Body of pancreas (tissue), 4 donors: ENCODE measurements around the gene CD82. TPM values are rescaled to one million over a fixed set of nuclear protein-coding genes. Genes with fewer than 3 reads are reported as not detected.
A peak's percentile ranks its signal among the peaks of the same experiment; 100 is the strongest.

Source experiments
- ATAC-seq: fragments of 150-250 bp; one replicate; pipeline ENCODE4 v1.9.1; 2016
- DNase-seq, 4 donors: peaks; one replicate each; pipeline ENCODE4 v3.0.0-alpha.2; 2019
- H3K27ac ChIP-seq, 4 donors: fragments of 200-600 bp; sonication (generic); 1 replicate in 3 of 4; 2 replicates in 1 of 4; pipeline versions ENCODE4 v1.5.1 to v1.6.1; 2016 to 2019; ENCODE audit warnings: mild to moderate bottlenecking in 1 of 4, mixed read lengths in 1 of 4, moderate library complexity in 1 of 4
- H3K27me3 ChIP-seq, 2 donors: fragments of 200-600 bp; sonication (generic); one replicate each; pipeline ENCODE4 v1.6.0; 2016; ENCODE audit warnings: mild to moderate bottlenecking in 1 of 2
- H3K36me3 ChIP-seq, 2 donors: fragments of 200-600 bp; sonication (generic); replicated peaks in 1 of 2; 2 replicates each; pipeline ENCODE4 v1.5.1; 2016; ENCODE audit warnings: low read depth in 2 of 2; ENCODE audit not compliant: insufficient read depth in 1 of 2
- H3K4me1 ChIP-seq: fragments of 200-600 bp; sonication (generic); one replicate; pipeline ENCODE4 v1.6.0; 2016
- H3K4me3 ChIP-seq, 2 donors: fragments of 200-600 bp; sonication (generic); 1 replicate in 1 of 2; 2 replicates in 1 of 2; pipeline ENCODE4 v1.5.1; 2016 to 2019
- H3K9me3 ChIP-seq, 3 donors: fragments of 200-600 bp; sonication (generic); 1 replicate in 2 of 3; 2 replicates in 1 of 3; pipeline ENCODE4 v1.5.1; 2016
- CTCF ChIP-seq, 7 experiments: fragments of 450-650 bp in 4 of 7; fragments of 200-600 bp in 3 of 7; sonication (generic) in 3 of 7; IDR thresholded peaks; one replicate each; pipeline ENCODE4 v1.5.1; 2016 to 2019; ENCODE audit warnings: antibody characterized with exemption in 7 of 7
- POLR2A ChIP-seq, 3 donors: fragments of 450-650 bp; IDR thresholded peaks; one replicate each; pipeline ENCODE4 v1.6.1; 2016; ENCODE audit warnings: antibody characterized with exemption in 3 of 3, mild to moderate bottlenecking in 2 of 3
- WGBS, 2 donors: methylation state at CpG; one replicate each; pipeline ENCODE4 v1.1.5; 2017; 5-methylcytosine and 5-hydroxymethylcytosine counted together
- intact Hi-C: fragments of 100-400 bp; cut with DNase I; formaldehyde crosslinking; loops from one replicate; pipeline ENCODE4 v1.15.1; 2023
- total RNA-seq, 2 donors: library from RNA; depleted of rRNA; stranded (reverse); fragments of >200 nt; gene quantifications; one replicate each; pipeline ENCODE4 v1.1.0, GENCODE V29; 2016

CD82 gene
- total RNA-seq, 2 donors from 2014 or later = 11.4 to 13.5 TPM

- no peak for DNase-seq
- TF ChIP-seq POLR2A (IDR thresholded peaks at IDR 0.05) (no peak), CTCF (IDR thresholded peaks at IDR 0.05) (no peak)
- Histone ChIP-seq H3K9me3 (no peaks in the 10 kb centered on the region), H3K27ac (no peak overlapping the region), H3K27me3 (no peaks in the 10 kb centered on the region), H3K4me3 (no peak overlapping the region), H3K4me1 (peaks cover 49% of the 10 kb centered on the region), H3K36me3 (no peaks in the 10 kb centered on the region)
- no peak for ATAC-seq
- 85 to 86% methylated on average over 4 of the region's 4 CpGs for WGBS, 2 donors
- intact Hi-C loops = no loop called here
Measured at GRCh38 chr11:44567876-44568256, 2.4 kb downstream of the CD82 start.

GRCh38 chr11:44568331-44568657, 2.8 kb downstream of the CD82 start:
- Histone ChIP-seq H3K27me3 (no peaks in the 10 kb centered on the region), H3K9me3 (no peaks in the 10 kb centered on the region), H3K4me3 (no peak overlapping the region), H3K27ac (peak overlapping the region in 2 of 4 donors; percentile 58 to 65), H3K36me3 (no peaks in the 10 kb centered on the region), H3K4me1 (peaks cover 54% of the 10 kb centered on the region)
- intact Hi-C loops = no loop called here
- no peak for ATAC-seq
- no peak for DNase-seq
- 94 to 95% methylated on average over 4 of the region's 4 CpGs for whole genome bisulfite sequencing, 2 donors
- TF ChIP-seq CTCF (IDR thresholded peaks at IDR 0.05) = no peak
- TF ChIP-seq POLR2A (IDR thresholded peaks at IDR 0.05) = no peak

- no peaks in the 10 kb centered on the region for H3K27me3 ChIP-seq
- ATAC-seq = no peak
- intact Hi-C loops = no loop called here
Measured at GRCh38 chr11:44568658-44569473, 3.4 kb downstream of the CD82 start.

GRCh38 chr11:44570411-44571155, 5.1 kb downstream of the CD82 start:
- 90 to 92% methylated on average over 10 of the region's 10 CpGs for WGBS, 2 donors
- intact Hi-C loops = no loop called here
- Histone ChIP-seq H3K4me1 (peaks cover 51% of the 10 kb centered on the region), H3K27me3 (no peaks in the 10 kb centered on the region), H3K27ac (no peak overlapping the region), H3K4me3 (no peak overlapping the region), H3K9me3 (no peaks in the 10 kb centered on the region), H3K36me3 (no peaks in the 10 kb centered on the region)
- DNase-seq (no peak), ATAC-seq (no peak)
- TF ChIP-seq POLR2A (IDR thresholded peaks at IDR 0.05) = no peak
- TF ChIP-seq CTCF (IDR thresholded peaks at IDR 0.05) = no peak

More at GRCh38 chr11:44568658-44569473, 3.4 kb downstream of the CD82 start:
- WGBS, 2 donors = 41 to 60% methylated on average over 15 of the region's 15 CpGs
- peak overlapping the region in 2 of 4 donors; percentile 58 to 65 for H3K27ac ChIP-seq
- DNase-seq = peak in 3 of 4 donors; percentile 46 to 82 (median 49)
- TF ChIP-seq POLR2A (IDR thresholded peaks at IDR 0.05) (peak in 1 of 3 donors; percentile 13), CTCF (IDR thresholded peaks at IDR 0.05) (no peak)
- H3K4me3 ChIP-seq = no peak overlapping the region
- no peaks in the 10 kb centered on the region for H3K36me3 ChIP-seq
- peaks cover 56% of the 10 kb centered on the region for H3K4me1 ChIP-seq
- no peaks in the 10 kb centered on the region for H3K9me3 ChIP-seq
